Loucy (cell line): ENCODE data around the gene TSSC4.

Experiments
- CTCF ChIP-seq: fragments of 200-600 bp; sonication (generic); conservative IDR thresholded peaks from 2 replicates; pipeline ENCODE4 v1.5.1; 2014; ENCODE audit warnings: mild to moderate bottlenecking, antibody characterized with exemption, low read length
- EZH2phosphoT487 ChIP-seq: fragments of 200-600 bp; IDR thresholded peaks from 2 replicates; pipeline ENCODE4 v1.6.1; 2018; ENCODE audit warnings: antibody characterized with exemption, mild to moderate bottlenecking, moderate library complexity, borderline replicate concordance

DNA sequence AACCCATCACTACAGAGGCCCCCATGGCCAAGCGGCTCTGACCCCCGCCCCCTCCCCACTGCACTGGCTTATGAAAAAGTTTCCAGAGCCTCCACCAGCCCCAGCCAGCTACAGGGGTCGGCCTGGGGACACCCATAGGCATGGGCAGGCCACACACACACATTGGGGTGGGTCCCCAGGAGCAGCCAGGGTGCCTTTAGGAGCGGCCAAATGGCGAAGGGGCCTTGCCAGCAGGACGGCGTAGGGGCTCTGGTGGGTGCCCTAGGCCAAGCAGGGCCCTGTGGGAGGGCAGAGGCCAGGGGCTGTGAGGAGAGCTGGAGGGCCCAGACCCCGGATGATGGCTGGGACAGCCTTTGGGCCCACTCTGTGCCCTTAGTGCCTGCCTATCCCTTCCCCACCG lies 10.1 kb downstream of the TSSC4 start:
- no peak for TF ChIP-seq CTCF
- no peak for TF ChIP-seq EZH2phosphoT487
